Endodermal cell (in vitro differentiated cells): ENCODE results near the gene HMOX2. TPM values are rescaled to one million over a fixed set of nuclear protein-coding genes. Genes with fewer than 3 reads are reported as not detected.

Experiments used
- DNase-seq: peaks from one replicate; pipeline ENCODE4 v3.0.0-alpha.2; 2017
- H3K27ac ChIP-seq: 2 replicates; pipeline ENCODE4 v1.5.1; 2013; ENCODE audit warnings: mild to moderate bottlenecking, low read depth, low read length, moderate library complexity
- H3K27me3 ChIP-seq: 2 replicates; pipeline ENCODE4 v1.6.1; 2013; ENCODE audit warnings: mild to moderate bottlenecking, low read length, moderate library complexity; ENCODE audit not compliant: insufficient read depth, control insufficient read depth, poor library complexity, severe bottlenecking
- H3K36me3 ChIP-seq: 2 replicates; pipeline ENCODE4 v1.7.0; 2013; ENCODE audit warnings: mild to moderate bottlenecking, low read length, moderate library complexity; ENCODE audit not compliant: control insufficient read depth, insufficient read depth
- H3K4me1 ChIP-seq: one replicate; pipeline ENCODE4 v1.7.0; 2013; ENCODE audit warnings: low read length; ENCODE audit not compliant: control insufficient read depth, insufficient read depth
- H3K4me3 ChIP-seq: 2 replicates; pipeline ENCODE4 v1.5.1; 2013; ENCODE audit warnings: mild to moderate bottlenecking, low read length, moderate library complexity
- H3K9ac ChIP-seq: 2 replicates; pipeline ENCODE4 v1.6.1; 2013; ENCODE audit warnings: mild to moderate bottlenecking, low read length, moderate library complexity; ENCODE audit not compliant: poor library complexity, severe bottlenecking; ENCODE audit errors: extremely low read depth
- H3K9me3 ChIP-seq: 2 replicates; pipeline ENCODE4 v1.6.1; 2013; ENCODE audit warnings: mild to moderate bottlenecking, low read length, moderate library complexity; ENCODE audit not compliant: control insufficient read depth
- H3K27ac Mint-ChIP-seq: 2 replicates; pipeline ENCODE4 v1.8.0; 2020; ENCODE audit warnings: mixed read lengths
- H3K27me3 Mint-ChIP-seq: 2 replicates; pipeline ENCODE4 v1.8.0; 2021; ENCODE audit warnings: mild to moderate bottlenecking, mixed read lengths; ENCODE audit not compliant: insufficient read depth
- H3K36me3 Mint-ChIP-seq: 2 replicates; pipeline ENCODE4 v1.8.0; 2020; ENCODE audit warnings: low read depth, mixed read lengths
- H3K4me1 Mint-ChIP-seq: 2 replicates; pipeline ENCODE4 v1.8.0; 2020; ENCODE audit warnings: mixed read lengths
- H3K4me3 Mint-ChIP-seq: 2 replicates; pipeline ENCODE4 v1.8.0; 2020; ENCODE audit warnings: mild to moderate bottlenecking, moderate library complexity, mixed read lengths
- H3K9me3 Mint-ChIP-seq: 2 replicates; pipeline ENCODE4 v1.8.0; 2020; ENCODE audit warnings: mild to moderate bottlenecking, mixed read lengths
- CTCF ChIP-seq: fragments of 200-600 bp; sonication (generic); conservative IDR thresholded peaks from 2 replicates; pipeline ENCODE4 v1.5.0; 2021; ENCODE audit warnings: antibody characterized with exemption, mild to moderate bottlenecking
- WGBS, 2 experiments: methylation state at CpG; one replicate each; pipeline versions ENCODE4 v1.1.5 to v1.1.7; 2013; ENCODE audit warnings: missing lambda C conversion rate in 2 of 2, mixed read lengths in 1 of 2; ENCODE audit not compliant: insufficient coverage in 1 of 2, insufficient read length in 1 of 2; 5-methylcytosine and 5-hydroxymethylcytosine counted together
- total RNA-seq, 2 donors: library from RNA; stranded (reverse); fragmentation: NEBNext Ultra II Directional in 1 of 2; extraction: Animal tissue kit (Norgen Biotek cat#: 25700) in 1 of 2; gene quantifications; 2 replicates in 1 of 2; 3 replicates in 1 of 2; pipeline ENCODE4 v1.2.1, GENCODE V29; 2021

Gene HMOX2
- total RNA-seq, 2 donors from 2014 or later, result 26.3 to 27.7 TPM

- Histone ChIP-seq H3K4me1 (no peaks in the 10 kb centered on the region), H3K36me3 (peaks cover 35% of the 10 kb centered on the region), H3K9ac (no peak overlapping the region), H3K9me3 (no peaks in the 10 kb centered on the region), H3K27ac (no peak overlapping the region), H3K4me3 (no peak overlapping the region), H3K27me3 (no peaks in the 10 kb centered on the region)
- Mint-ChIP-seq H3K4me3 (no peak overlapping the region), H3K9me3 (no peaks in the 10 kb centered on the region), H3K36me3 (peaks cover 37% of the 10 kb centered on the region), H3K4me1 (no peaks in the 10 kb centered on the region), H3K27me3 (no peaks in the 10 kb centered on the region), H3K27ac (no peak overlapping the region)
- 96 to 99% methylated on average over 15 to 16 of the region's 16 CpGs for WGBS, 2 experiments
- no peak for DNase-seq
- TF ChIP-seq CTCF, result no peak
Observed at GRCh38 chr16:4467916-4468315, 8.3 kb upstream of the HMOX2 start.

- peaks cover 32% of the 10 kb centered on the region for H3K36me3 Mint-ChIP-seq
- H3K9ac ChIP-seq, result no peak overlapping the region
Observed at GRCh38 chr16:4468972-4469371, 7.2 kb upstream of the HMOX2 start.

GRCh38 chr16:4471869-4472268 is 4.3 kb upstream of the HMOX2 start:
- DNase-seq, result no peak
- peaks cover 12% of the 10 kb centered on the region for H3K9me3 Mint-ChIP-seq
- no peak for TF ChIP-seq CTCF
- peaks cover 2% of the 10 kb centered on the region for H3K4me1 Mint-ChIP-seq
- peaks cover 7% of the 10 kb centered on the region for H3K9me3 ChIP-seq
- peaks cover 6% of the 10 kb centered on the region for H3K27me3 Mint-ChIP-seq
- H3K36me3 Mint-ChIP-seq, result peaks cover 20% of the 10 kb centered on the region
- H3K27ac ChIP-seq, result no peak overlapping the region
- H3K4me3 Mint-ChIP-seq, result no peak overlapping the region
- no peaks in the 10 kb centered on the region for H3K27me3 ChIP-seq
- H3K36me3 ChIP-seq, result peaks cover 10% of the 10 kb centered on the region
- no peak overlapping the region for H3K4me3 ChIP-seq
- no peak overlapping the region for H3K9ac ChIP-seq
- WGBS, 2 experiments, result 91 to 94% methylated on average over 5 of the region's 5 CpGs
- H3K4me1 ChIP-seq, result no peaks in the 10 kb centered on the region
- no peak overlapping the region for H3K27ac Mint-ChIP-seq

More at GRCh38 chr16:4468972-4469371, 7.2 kb upstream of the HMOX2 start:
- Mint-ChIP-seq H3K4me3 (no peak overlapping the region), H3K9me3 (no peaks in the 10 kb centered on the region), H3K27me3 (no peaks in the 10 kb centered on the region), H3K27ac (no peak overlapping the region), H3K4me1 (peaks cover 2% of the 10 kb centered on the region)
- Histone ChIP-seq H3K27ac (no peak overlapping the region), H3K27me3 (no peaks in the 10 kb centered on the region), H3K9me3 (no peaks in the 10 kb centered on the region), H3K4me3 (no peak overlapping the region), H3K4me1 (no peaks in the 10 kb centered on the region), H3K36me3 (peaks cover 29% of the 10 kb centered on the region)
- DNase-seq, result no peak
- no peak for TF ChIP-seq CTCF
- 96% methylated on average over 7 to 10 of the region's 10 CpGs for WGBS, 2 experiments
